H1 (cell line): ENCODE results near the gene COPS6. TPM values are rescaled to one million over a fixed set of nuclear protein-coding genes. Genes with fewer than 3 reads are reported as not detected.

Experiments
- CTCF ChIA-PET: fragments of 300-600 bp; sonication (Branson Sonifier 250); formaldehyde crosslinking; loops from one replicate; lab custom pipeline; 2021; ENCODE audit not compliant: partially characterized antibody; lab: Charles Lee
- POLR2A ChIA-PET: fragments of 300-600 bp; sonication (Branson Sonifier 250); formaldehyde crosslinking; loops from one replicate; lab custom pipeline; 2021; ENCODE audit warnings: inconsistent platforms; ENCODE audit not compliant: partially characterized antibody; lab: Charles Lee
- DNase-seq, 2 experiments: peaks; one replicate each; pipeline versions ENCODE4 v3.0.0 to v3.0.0-alpha.2; 2010 to 2022; ENCODE audit warnings: low spot score in 2 of 2, low read depth in 1 of 2, mixed read lengths in 1 of 2
- FAIRE-seq: peaks from 2 replicates; lab custom pipeline; 2011; peaks lifted over from hg19 to GRCh38; lab: Jason Lieb, UNC
- H2AFZ ChIP-seq: 2 replicates; pipeline ENCODE4 v1.8.1; 2012; ENCODE audit warnings: low read length, inconsistent platforms
- H2AK5ac ChIP-seq: 2 replicates; pipeline ENCODE4 v1.6.1; 2013; ENCODE audit warnings: low read depth, low read length
- H2BK120ac ChIP-seq: replicated peaks from 2 replicates; pipeline ENCODE3; 2013; ENCODE audit warnings: low read depth, low read length, inconsistent platforms
- H2BK12ac ChIP-seq: 2 replicates; pipeline ENCODE4 v1.6.1; 2013; ENCODE audit warnings: low read depth, low read length
- H2BK15ac ChIP-seq: 2 replicates; pipeline ENCODE4 v1.6.1; 2013; ENCODE audit warnings: low read length
- H2BK20ac ChIP-seq: 2 replicates; pipeline ENCODE4 v1.6.1; 2013; ENCODE audit warnings: low read length
- H2BK5ac ChIP-seq: 2 replicates; pipeline ENCODE4 v1.6.1; 2013; ENCODE audit warnings: low read depth, low read length
- H3K14ac ChIP-seq: 2 replicates; pipeline ENCODE4 v1.6.1; 2013; ENCODE audit warnings: inconsistent platforms; ENCODE audit not compliant: insufficient read length
- H3K18ac ChIP-seq: 2 replicates; pipeline ENCODE4 v1.6.1; 2013; ENCODE audit warnings: low read length; ENCODE audit errors: extremely low read depth
- H3K23ac ChIP-seq: 2 replicates; pipeline ENCODE4 v1.6.1; 2013; ENCODE audit warnings: inconsistent platforms; ENCODE audit not compliant: insufficient read length
- H3K23me2 ChIP-seq: 2 replicates; pipeline ENCODE4 v1.6.1; 2013; ENCODE audit warnings: low read depth, low read length
- H3K27ac ChIP-seq: 2 replicates; pipeline ENCODE4 v1.6.1; 2011; ENCODE audit warnings: low read depth, low read length, inconsistent platforms
- H3K27me3 ChIP-seq, 4 experiments: replicated peaks in 1 of 4; 1 replicate in 1 of 4; 2 replicates in 3 of 4; pipeline versions ENCODE4 v1.6.1 to v1.8.1; 2011 to 2013; ENCODE audit warnings: low read length in 3 of 4, mild to moderate bottlenecking in 3 of 4, inconsistent platforms in 2 of 4, mixed read lengths in 2 of 4, moderate library complexity in 1 of 4; ENCODE audit not compliant: control insufficient read depth in 3 of 4, insufficient read depth in 3 of 4; ENCODE audit errors: extremely low read depth in 1 of 4
- H3K36me3 ChIP-seq, 4 experiments: 2 replicates each; pipeline versions ENCODE4 v1.6.1 to v1.8.1; 2011 to 2013; ENCODE audit warnings: mild to moderate bottlenecking in 4 of 4, low read length in 3 of 4, moderate library complexity in 2 of 4, control low read depth in 1 of 4, inconsistent platforms in 1 of 4; ENCODE audit not compliant: insufficient read depth in 4 of 4, control insufficient read depth in 2 of 4
- H3K4ac ChIP-seq: replicated peaks from 2 replicates; pipeline ENCODE3; 2013; ENCODE audit warnings: low read length, low read depth, mixed read lengths, inconsistent platforms; ENCODE audit not compliant: insufficient read length
- H3K4me1 ChIP-seq, 4 experiments: replicated peaks in 1 of 4; 1 replicate in 1 of 4; 2 replicates in 3 of 4; pipeline versions ENCODE4 v1.6.1 to v1.8.1; 2011 to 2013; ENCODE audit warnings: low read length in 3 of 4, inconsistent platforms in 2 of 4, mixed read lengths in 1 of 4; ENCODE audit not compliant: insufficient read depth in 4 of 4, control insufficient read depth in 3 of 4
- H3K4me2 ChIP-seq, 2 experiments: 2 replicates each; pipeline versions ENCODE4 v1.6.1 to v1.8.1; 2011 to 2013; ENCODE audit warnings: low read depth in 2 of 2, low read length in 2 of 2, control low read depth in 1 of 2, inconsistent platforms in 1 of 2, mild to moderate bottlenecking in 1 of 2; ENCODE audit not compliant: insufficient read depth in 1 of 2
- H3K4me3 ChIP-seq, 4 experiments: fragments of 200-600, 300-600 bp in 1 of 4; sonication (generic), shearing (Covaris generic), sonication (Bioruptor Twin) in 1 of 4; 2 replicates each; pipeline versions ENCODE4 v1.5.1 to v1.8.1; 2011 to 2016; ENCODE audit warnings: low read length in 4 of 4, low read depth in 3 of 4, control low read depth in 2 of 4, inconsistent platforms in 2 of 4, mild to moderate bottlenecking in 2 of 4, mixed read lengths in 1 of 4, moderate library complexity in 1 of 4; ENCODE audit not compliant: insufficient read depth in 2 of 4; ENCODE audit errors: extremely low read depth in 1 of 4
- H3K56ac ChIP-seq: replicated peaks from 2 replicates; pipeline ENCODE3; 2013; ENCODE audit warnings: low read depth, mild to moderate bottlenecking, mixed read lengths, low read length, inconsistent platforms; ENCODE audit not compliant: insufficient read length
- H3K79me1 ChIP-seq: 2 replicates; pipeline ENCODE4 v1.6.1; 2013; ENCODE audit warnings: low read depth, low read length, control low read depth
- H3K79me2 ChIP-seq, 2 experiments: 2 replicates each; pipeline versions ENCODE4 v1.6.1 to v1.8.1; 2012 to 2013; ENCODE audit warnings: low read length in 2 of 2, mild to moderate bottlenecking in 2 of 2, inconsistent platforms in 1 of 2; ENCODE audit not compliant: insufficient read depth in 2 of 2, control insufficient read depth in 1 of 2
- H3K9ac ChIP-seq, 4 experiments: replicated peaks in 1 of 4; 1 replicate in 1 of 4; 2 replicates in 3 of 4; pipeline versions ENCODE4 v1.6.1 to v1.8.1; 2011 to 2013; ENCODE audit warnings: low read depth in 3 of 4, low read length in 3 of 4, control low read depth in 2 of 4, mild to moderate bottlenecking in 2 of 4, moderate library complexity in 2 of 4, inconsistent platforms in 1 of 4; ENCODE audit errors: extremely low read depth in 1 of 4
- H3K9me3 ChIP-seq, 2 experiments: 2 replicates each; pipeline versions ENCODE4 v1.6.1 to v1.8.1; 2012 to 2013; ENCODE audit warnings: mild to moderate bottlenecking in 2 of 2, moderate library complexity in 2 of 2, control low read depth in 1 of 2, inconsistent platforms in 1 of 2, low read depth in 1 of 2, low read length in 1 of 2, mixed read lengths in 1 of 2; ENCODE audit not compliant: insufficient read depth in 2 of 2
- H4K20me1 ChIP-seq, 2 experiments: replicated peaks in 1 of 2; 2 replicates each; pipeline versions ENCODE3 to v1.8.1; 2011 to 2013; ENCODE audit warnings: inconsistent platforms in 2 of 2, low read length in 2 of 2, mild to moderate bottlenecking in 1 of 2; ENCODE audit not compliant: insufficient read depth in 2 of 2, control insufficient read depth in 1 of 2
- H4K5ac ChIP-seq: 2 replicates; pipeline ENCODE4 v1.6.1; 2013; ENCODE audit warnings: low read length, low read depth, mixed read lengths, inconsistent platforms; ENCODE audit not compliant: insufficient read length
- H4K8ac ChIP-seq: 2 replicates; pipeline ENCODE4 v1.8.0; 2013; ENCODE audit warnings: mild to moderate bottlenecking, moderate library complexity, low read length, inconsistent platforms; ENCODE audit not compliant: insufficient read depth; ENCODE audit errors: extremely low read depth
- H4K91ac ChIP-seq: replicated peaks from 2 replicates; pipeline ENCODE3; 2013; ENCODE audit warnings: low read length, mixed read lengths, inconsistent platforms; ENCODE audit not compliant: insufficient read length
- ATF2 ChIP-seq: IDR thresholded peaks from 2 replicates; pipeline ENCODE4 v1.6.1; 2012; ENCODE audit warnings: low read length, inconsistent platforms
- ATF3 ChIP-seq: IDR thresholded peaks from 2 replicates; pipeline ENCODE4 v1.6.1; 2011; ENCODE audit warnings: low read depth, mild to moderate bottlenecking, low read length; ENCODE audit not compliant: insufficient read depth
- NANOG ChIP-seq: IDR thresholded peaks from 2 replicates; pipeline ENCODE4 v1.6.1; 2011; ENCODE audit warnings: low read length, low read depth, mild to moderate bottlenecking, inconsistent platforms; ENCODE audit not compliant: insufficient read depth, poor library complexity, severe bottlenecking
- RBBP5 ChIP-seq: IDR thresholded peaks from 2 replicates; pipeline ENCODE4 v1.7.1; 2012; ENCODE audit warnings: low read depth, mild to moderate bottlenecking, inconsistent platforms, low read length, moderate library complexity, borderline replicate concordance
- RXRA ChIP-seq: IDR thresholded peaks from 2 replicates; pipeline ENCODE4 v1.6.1; 2011; ENCODE audit warnings: low read depth, mild to moderate bottlenecking, low read length, moderate library complexity; ENCODE audit not compliant: insufficient read depth
- SIN3A ChIP-seq, 2 experiments: IDR thresholded peaks in 1 of 2; conservative IDR thresholded peaks in 1 of 2; 2 replicates each; pipeline ENCODE4 v1.6.1; 2011 to 2012; ENCODE audit warnings: low read length in 2 of 2, improper control_type of control experiment in 1 of 2, low read depth in 1 of 2, mild to moderate bottlenecking in 1 of 2
- SIRT6 ChIP-seq: IDR thresholded peaks from one replicate; pipeline ENCODE4 v1.7.1; 2012; ENCODE audit warnings: low read length, inconsistent platforms
- TAF7 ChIP-seq: optimal IDR thresholded peaks from 2 replicates; pipeline ENCODE3; 2011; ENCODE audit warnings: low read depth, mild to moderate bottlenecking, inconsistent platforms, low read length, moderate library complexity, borderline replicate concordance
- YY1 ChIP-seq: IDR thresholded peaks from 2 replicates; pipeline ENCODE4 v1.6.1; 2011; ENCODE audit warnings: low read depth, mild to moderate bottlenecking, low read length
- WGBS, 2 experiments: shearing (Covaris generic) in 1 of 2; methylation state at CpG; one replicate each; pipeline versions ENCODE4 v1.1.6 to v1.1.7; 2013 to 2015; ENCODE audit warnings: low lambda C conversion rate in 2 of 2, mixed read lengths in 2 of 2, inconsistent platforms in 1 of 2, low coverage in 1 of 2, missing lambda C conversion rate in 1 of 2; ENCODE audit not compliant: insufficient replicate concordance in 2 of 2, insufficient coverage in 1 of 2, insufficient read length in 1 of 2; ENCODE audit errors: extremely low coverage in 1 of 2, missing lambda C conversion rate in 1 of 2; 5-methylcytosine and 5-hydroxymethylcytosine counted together
- polyA plus RNA-seq, 7 experiments: library from polyadenylated mRNA; depleted of rRNA in 3 of 7; stranded (reverse) in 5 of 7; unstranded in 2 of 7; fragments of >200 nt in 5 of 7; fragments of 200-250 nt in 2 of 7; gene quantifications; 1 replicate in 5 of 7; 2 replicates in 1 of 7; 4 replicates in 1 of 7; pipeline versions ENCODE4 v1.2.1 to v1.2.3, GENCODE V29; 2011 to 2013; ENCODE audit warnings: missing spikeins in 2 of 7, mixed read lengths in 2 of 7
- total RNA-seq: library from RNA; stranded (reverse); fragmentation: NEBNext Ultra II Directional; extraction: Animal tissue kit (Norgen Biotek cat#: 25700); gene quantifications from 2 replicates; pipeline ENCODE4 v1.2.1, GENCODE V29; 2021

Gene COPS6
- total and polyA plus RNA-seq, 2 of the 8 experiments (the other 6 are each of a cell fraction or from before 2014, with no cell fraction given), result 127 to 225 TPM

GRCh38 chr7:100105534-100105933 is 16.8 kb downstream of the COPS6 start:
- Histone ChIP-seq H3K18ac (no peak overlapping the region), H4K5ac (no peak overlapping the region), H3K27ac (no peak overlapping the region), H4K8ac (no peak overlapping the region), H2BK12ac (no peak overlapping the region), H3K4me3 (no peak overlapping the region), H3K56ac (no peak overlapping the region), H4K91ac (no peak overlapping the region), H3K36me3 (peaks cover 9 to 40% (median 31%) of the 10 kb centered on the region in 4 experiments; a peak in 7 of 8 replicates), H3K23ac (no peak overlapping the region), H2BK20ac (no peak overlapping the region), H4K20me1 (peaks cover 5% of the 10 kb centered on the region in 2 experiments), H3K4me1 (no peaks in the 10 kb centered on the region; a peak in 2 of 7 replicates), H3K9ac (no peak overlapping the region), H3K79me1 (no peaks in the 10 kb centered on the region; the same call in 1 of the 2 replicates), H3K4ac (no peak overlapping the region), H3K9me3 (no peaks in the 10 kb centered on the region), H3K4me2 (no peak overlapping the region), H2BK15ac (no peak overlapping the region), H3K27me3 (no peaks in the 10 kb centered on the region), H2AFZ (no peak overlapping the region), H3K79me2 (peaks cover 0 to 12% of the 10 kb centered on the region in 2 experiments; a peak in 1 of 4 replicates), H3K23me2 (no peaks in the 10 kb centered on the region), H2AK5ac (no peak overlapping the region), H3K14ac (no peak overlapping the region), H2BK5ac (no peak overlapping the region), H2BK120ac (no peak overlapping the region)
- POLR2A ChIA-PET, result interaction anchor here (0.6 to 20.0 kb wide), 5 partner anchors 12 to 62 kb away, joined by 3 to 722 read pairs (median 5); partner anchors contain the start of genes CNPY4, COPS6, GAL3ST4 and MBLAC1
- WGBS, 2 experiments, result 96% methylated on average over 4 of the region's 4 CpGs; no CpG with 5 or more reads in 1 of the 2 experiments
- FAIRE-seq, result no peak
- CTCF ChIA-PET, result interaction anchor here (1.0 to 2.1 kb wide), 3 partner anchors 25 to 115 kb away, joined by 3 to 5 read pairs (median 3); no protein-coding TSS in a partner anchor
- DNase-seq, result no peak
- TF ChIP-seq NANOG (no peak), SIN3A (conservative IDR thresholded peaks at IDR 0.05 in 1 of 2, IDR thresholded peaks at IDR 0.05 in 1 of 2; ENCODE audit: low read depth in 1 of 2, low read length in 2 of 2) (no peak), SIRT6 (no peak), ATF2 (no peak), TAF7 (no peak), RXRA (no peak), RBBP5 (no peak), ATF3 (no peak), YY1 (no peak)
